ENCODE data around the gene SIRT5.

DNA sequence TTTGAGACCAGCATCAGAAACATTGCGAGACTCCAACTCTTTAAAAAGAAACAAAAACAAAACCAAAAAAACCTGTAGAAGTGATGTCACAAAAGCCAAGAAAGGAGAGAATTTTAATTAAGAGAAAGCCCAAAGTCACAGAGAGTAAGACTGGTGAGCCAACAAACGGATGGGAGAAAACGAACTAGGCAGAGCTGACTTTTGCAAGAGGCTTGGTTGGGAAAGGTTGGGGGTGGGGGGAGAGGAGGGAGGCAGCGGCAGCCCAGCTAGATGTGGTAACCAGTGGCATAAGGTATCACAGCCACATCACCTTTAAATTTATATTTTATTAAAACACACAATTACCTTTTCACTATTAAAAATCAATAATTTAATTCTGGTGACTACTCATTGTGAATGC, 64.2 kb downstream of the SIRT5 start:
- TF ChIP-seq GABPA (IDR thresholded peaks at IDR 0.05; ENCODE audit: low read depth) = no peak
- no peak for TF ChIP-seq CTCF (IDR thresholded peaks at IDR 0.05; ENCODE audit: insufficient read depth, low read length)

Measured in HL-60 (cell line).